Neural cell (in vitro differentiated cells): Measurements from ENCODE around the gene PDS5A. TPM values are rescaled to one million over a fixed set of nuclear protein-coding genes. Genes with fewer than 3 reads are reported as not detected.

Experiments
- H2AFZ ChIP-seq: fragments of 200-600, 300-800 bp; sonication (generic), shearing (Covaris generic); 2 replicates; pipeline ENCODE4 v1.6.0; 2014; ENCODE audit warnings: low read depth, mild to moderate bottlenecking, antibody characterized with exemption, low read length, moderate library complexity
- H3F3A ChIP-seq: fragments of 200-600 bp; shearing (Covaris generic); 2 replicates; pipeline ENCODE4 v1.6.1; 2016; ENCODE audit warnings: mild to moderate bottlenecking, moderate library complexity, mixed read lengths, antibody characterized with exemption, low read length; ENCODE audit not compliant: insufficient read depth, poor library complexity, severe bottlenecking
- H3K27ac ChIP-seq: fragments of 200-600, 300-800 bp; sonication (generic), shearing (Covaris generic); 2 replicates; pipeline ENCODE4 v1.5.1; 2014; ENCODE audit warnings: mild to moderate bottlenecking, low read length, moderate library complexity
- H3K27me3 ChIP-seq: fragments of 300-800, 200-600 bp; sonication (generic), shearing (Covaris generic); 2 replicates; pipeline ENCODE4 v1.6.0; 2014; ENCODE audit warnings: mild to moderate bottlenecking, low read depth, low read length, moderate library complexity; ENCODE audit not compliant: insufficient read depth
- H3K36me3 ChIP-seq: fragments of 300-800, 200-600 bp; sonication (generic), shearing (Covaris generic); 2 replicates; pipeline ENCODE4 v1.5.1; 2014; ENCODE audit warnings: mild to moderate bottlenecking, antibody characterized with exemption, low read length, moderate library complexity; ENCODE audit not compliant: insufficient read depth
- H3K4me2 ChIP-seq: fragments of 300-800, 200-600 bp; sonication (generic), shearing (Covaris generic); 2 replicates; pipeline ENCODE4 v1.6.0; 2014; ENCODE audit warnings: mild to moderate bottlenecking, low read length
- H3K4me3 ChIP-seq: fragments of 300-800, 200-600 bp; sonication (generic), shearing (Covaris generic); 2 replicates; pipeline ENCODE4 v1.5.1; 2014; ENCODE audit warnings: mild to moderate bottlenecking, low read length, moderate library complexity
- H3K79me2 ChIP-seq: fragments of 200-600 bp; shearing (Covaris generic); replicated peaks from 2 replicates; pipeline ENCODE4 v1.6.0; 2014; ENCODE audit warnings: mild to moderate bottlenecking, low read length, moderate library complexity; ENCODE audit not compliant: insufficient read depth
- H3K9ac ChIP-seq: fragments of 300-800, 200-600 bp; sonication (generic), shearing (Covaris generic); 2 replicates; pipeline ENCODE4 v1.6.1; 2016; ENCODE audit warnings: mild to moderate bottlenecking, low read length, mixed read lengths
- H3K9me2 ChIP-seq: fragments of 200-600 bp; shearing (Covaris generic); 2 replicates; pipeline ENCODE4 v1.6.1; 2016; ENCODE audit warnings: mild to moderate bottlenecking, low read length, mixed read lengths; ENCODE audit not compliant: insufficient read depth
- H3K9me3 ChIP-seq: fragments of 200-600, 300-800 bp; sonication (generic), shearing (Covaris generic); 2 replicates; pipeline ENCODE4 v1.6.1; 2016; ENCODE audit warnings: mild to moderate bottlenecking, mixed run types, low read length, moderate library complexity, mixed read lengths
- H4K20me1 ChIP-seq: fragments of 200-600 bp; shearing (Covaris generic); 2 replicates; pipeline ENCODE4 v1.6.1; 2016; ENCODE audit warnings: mild to moderate bottlenecking, mixed run types; ENCODE audit not compliant: insufficient read depth
- EP300 ChIP-seq: fragments of 450-650 bp; conservative IDR thresholded peaks from 2 replicates; pipeline ENCODE4 v1.6.1; 2014; ENCODE audit warnings: antibody characterized with exemption, mild to moderate bottlenecking, moderate library complexity; ENCODE audit not compliant: poor library complexity, severe bottlenecking
- EZH2 ChIP-seq: fragments of 200-600, 300-800 bp; shearing (Covaris generic), sonication (generic); IDR thresholded peaks from 2 replicates; pipeline ENCODE4 v1.6.1; 2014; ENCODE audit warnings: antibody characterized with exemption, low read length, borderline replicate concordance, mild to moderate bottlenecking; ENCODE audit not compliant: insufficient read depth, poor library complexity, severe bottlenecking
- MXI1 ChIP-seq: fragments of 450-650 bp; conservative IDR thresholded peaks from 2 replicates; pipeline ENCODE4 v1.6.1; 2014; ENCODE audit warnings: antibody characterized with exemption, mild to moderate bottlenecking; ENCODE audit not compliant: poor library complexity, severe bottlenecking
- POLR2AphosphoS5 ChIP-seq: IDR thresholded peaks from 2 replicates; pipeline ENCODE4 v1.6.1; 2012
- RAD21 ChIP-seq: fragments of 450-650 bp; conservative IDR thresholded peaks from 2 replicates; pipeline ENCODE4 v1.6.1; 2014; ENCODE audit warnings: antibody characterized with exemption, mild to moderate bottlenecking, moderate library complexity
- SMC3 ChIP-seq: fragments of 450-650 bp; conservative IDR thresholded peaks from 2 replicates; pipeline ENCODE4 v1.6.1; 2014; ENCODE audit warnings: antibody characterized with exemption, mild to moderate bottlenecking, moderate library complexity; ENCODE audit not compliant: poor library complexity
- TAF1 ChIP-seq: IDR thresholded peaks from 2 replicates; pipeline ENCODE4 v1.6.1; 2012; ENCODE audit warnings: low read depth
- polyA plus RNA-seq: library from polyadenylated mRNA; depleted of rRNA; stranded (reverse); fragments of >200 nt; gene quantifications from 2 replicates; pipeline ENCODE4 v1.2.3, GENCODE V29; 2014
- TF ChIP-seq, protein P1 (sequence below): IDR thresholded peaks from 2 replicates; pipeline ENCODE4 v1.6.1; 2012; ENCODE audit warnings: borderline replicate concordance
- TF ChIP-seq, protein P2 (sequence below): fragments of 450-650 bp; IDR thresholded peaks from 2 replicates; pipeline ENCODE4 v1.5.1; 2014; ENCODE audit warnings: antibody characterized with exemption, mild to moderate bottlenecking, moderate library complexity; ENCODE audit not compliant: poor library complexity, severe bottlenecking

PDS5A gene
- polyA plus RNA-seq, 1 donor from 2014 or later = 46.3 TPM

DNA sequence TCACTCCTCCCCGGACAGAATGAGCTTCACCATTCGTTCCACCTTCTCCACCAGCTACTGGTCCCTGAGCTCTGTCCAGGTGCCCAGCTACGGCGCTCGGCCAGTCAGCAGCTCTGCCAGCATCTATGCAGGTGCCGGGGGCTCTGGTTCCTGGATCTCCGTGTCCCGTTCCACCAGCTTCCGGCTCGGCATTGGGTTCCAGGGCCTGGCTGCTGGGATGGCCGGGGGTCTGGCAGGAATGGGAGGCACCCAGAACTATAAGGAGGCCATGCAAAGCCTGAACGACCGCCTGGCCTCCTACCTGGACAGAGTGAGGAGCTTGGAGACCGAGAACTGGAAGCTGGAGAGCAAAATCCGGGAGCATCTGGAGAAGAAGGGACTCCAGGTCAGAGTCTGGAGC, 42.5 kb upstream of the PDS5A start:
- H2AFZ ChIP-seq = no peak overlapping the region
- H3K9ac ChIP-seq = no peak overlapping the region
- H3K79me2 ChIP-seq = no peaks in the 10 kb centered on the region
- H3K4me2 ChIP-seq = no peak overlapping the region
- TF ChIP-seq TAF1 (no peak), SMC3 (no peak), MXI1 (no peak), EP300 (no peak), EZH2 (no peak), POLR2AphosphoS5 (no peak), RAD21 (no peak)
- TF ChIP-seq, protein P1, sequence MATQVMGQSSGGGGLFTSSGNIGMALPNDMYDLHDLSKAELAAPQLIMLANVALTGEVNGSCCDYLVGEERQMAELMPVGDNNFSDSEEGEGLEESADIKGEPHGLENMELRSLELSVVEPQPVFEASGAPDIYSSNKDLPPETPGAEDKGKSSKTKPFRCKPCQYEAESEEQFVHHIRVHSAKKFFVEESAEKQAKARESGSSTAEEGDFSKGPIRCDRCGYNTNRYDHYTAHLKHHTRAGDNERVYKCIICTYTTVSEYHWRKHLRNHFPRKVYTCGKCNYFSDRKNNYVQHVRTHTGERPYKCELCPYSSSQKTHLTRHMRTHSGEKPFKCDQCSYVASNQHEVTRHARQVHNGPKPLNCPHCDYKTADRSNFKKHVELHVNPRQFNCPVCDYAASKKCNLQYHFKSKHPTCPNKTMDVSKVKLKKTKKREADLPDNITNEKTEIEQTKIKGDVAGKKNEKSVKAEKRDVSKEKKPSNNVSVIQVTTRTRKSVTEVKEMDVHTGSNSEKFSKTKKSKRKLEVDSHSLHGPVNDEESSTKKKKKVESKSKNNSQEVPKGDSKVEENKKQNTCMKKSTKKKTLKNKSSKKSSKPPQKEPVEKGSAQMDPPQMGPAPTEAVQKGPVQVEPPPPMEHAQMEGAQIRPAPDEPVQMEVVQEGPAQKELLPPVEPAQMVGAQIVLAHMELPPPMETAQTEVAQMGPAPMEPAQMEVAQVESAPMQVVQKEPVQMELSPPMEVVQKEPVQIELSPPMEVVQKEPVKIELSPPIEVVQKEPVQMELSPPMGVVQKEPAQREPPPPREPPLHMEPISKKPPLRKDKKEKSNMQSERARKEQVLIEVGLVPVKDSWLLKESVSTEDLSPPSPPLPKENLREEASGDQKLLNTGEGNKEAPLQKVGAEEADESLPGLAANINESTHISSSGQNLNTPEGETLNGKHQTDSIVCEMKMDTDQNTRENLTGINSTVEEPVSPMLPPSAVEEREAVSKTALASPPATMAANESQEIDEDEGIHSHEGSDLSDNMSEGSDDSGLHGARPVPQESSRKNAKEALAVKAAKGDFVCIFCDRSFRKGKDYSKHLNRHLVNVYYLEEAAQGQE = no peak
- TF ChIP-seq, protein P2, sequence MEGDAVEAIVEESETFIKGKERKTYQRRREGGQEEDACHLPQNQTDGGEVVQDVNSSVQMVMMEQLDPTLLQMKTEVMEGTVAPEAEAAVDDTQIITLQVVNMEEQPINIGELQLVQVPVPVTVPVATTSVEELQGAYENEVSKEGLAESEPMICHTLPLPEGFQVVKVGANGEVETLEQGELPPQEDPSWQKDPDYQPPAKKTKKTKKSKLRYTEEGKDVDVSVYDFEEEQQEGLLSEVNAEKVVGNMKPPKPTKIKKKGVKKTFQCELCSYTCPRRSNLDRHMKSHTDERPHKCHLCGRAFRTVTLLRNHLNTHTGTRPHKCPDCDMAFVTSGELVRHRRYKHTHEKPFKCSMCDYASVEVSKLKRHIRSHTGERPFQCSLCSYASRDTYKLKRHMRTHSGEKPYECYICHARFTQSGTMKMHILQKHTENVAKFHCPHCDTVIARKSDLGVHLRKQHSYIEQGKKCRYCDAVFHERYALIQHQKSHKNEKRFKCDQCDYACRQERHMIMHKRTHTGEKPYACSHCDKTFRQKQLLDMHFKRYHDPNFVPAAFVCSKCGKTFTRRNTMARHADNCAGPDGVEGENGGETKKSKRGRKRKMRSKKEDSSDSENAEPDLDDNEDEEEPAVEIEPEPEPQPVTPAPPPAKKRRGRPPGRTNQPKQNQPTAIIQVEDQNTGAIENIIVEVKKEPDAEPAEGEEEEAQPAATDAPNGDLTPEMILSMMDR = no peak
- H3K27ac ChIP-seq = no peak overlapping the region
- no peaks in the 10 kb centered on the region for H3K27me3 ChIP-seq
- H3K36me3 ChIP-seq = no peaks in the 10 kb centered on the region
- H4K20me1 ChIP-seq = no peaks in the 10 kb centered on the region
- H3K9me2 ChIP-seq = no peaks in the 10 kb centered on the region
- no peak overlapping the region for H3K4me3 ChIP-seq
- H3F3A ChIP-seq = no peaks in the 10 kb centered on the region
- H3K9me3 ChIP-seq = no peaks in the 10 kb centered on the region

DNA sequence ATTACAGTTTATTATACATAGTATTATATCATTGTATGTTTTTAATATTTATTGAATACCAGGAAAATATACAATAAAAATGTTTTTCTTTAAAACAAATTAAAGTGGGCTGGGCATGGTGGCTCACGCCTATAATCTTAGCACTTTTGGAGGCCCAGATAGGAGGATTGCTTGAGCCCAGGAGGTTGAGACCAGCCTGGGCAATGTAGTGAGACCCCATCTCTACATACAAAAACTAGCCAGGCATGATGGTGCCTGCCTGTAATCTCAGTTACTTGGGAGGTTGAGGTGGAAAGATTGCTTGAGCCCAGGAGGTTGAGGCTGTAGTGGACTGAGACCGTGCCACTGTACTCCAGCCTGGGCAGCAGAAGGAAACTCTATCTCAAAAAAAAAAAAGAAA, 38.3 kb upstream of the PDS5A start:
- no peak for TF ChIP-seq EZH2
- TF ChIP-seq TAF1 = no peak
- TF ChIP-seq, protein P2 = no peak
- no peak for TF ChIP-seq MXI1
- no peak for TF ChIP-seq POLR2AphosphoS5
- TF ChIP-seq, protein P1 = no peak
- no peak for TF ChIP-seq SMC3
- TF ChIP-seq RAD21 = no peak
- TF ChIP-seq EP300 = no peak
- no peak overlapping the region for H3K4me2 ChIP-seq

More for the DNA sequence above, 38.3 kb upstream of the PDS5A start:
- H3K9me2 ChIP-seq = no peaks in the 10 kb centered on the region
- no peak overlapping the region for H3K9ac ChIP-seq
- H4K20me1 ChIP-seq = no peaks in the 10 kb centered on the region
- no peak overlapping the region for H3K4me3 ChIP-seq
- no peaks in the 10 kb centered on the region for H3F3A ChIP-seq
- H2AFZ ChIP-seq = no peak overlapping the region
- H3K36me3 ChIP-seq = no peaks in the 10 kb centered on the region
- H3K9me3 ChIP-seq = no peaks in the 10 kb centered on the region
- H3K79me2 ChIP-seq = no peaks in the 10 kb centered on the region
- no peak overlapping the region for H3K27ac ChIP-seq
- H3K27me3 ChIP-seq = no peaks in the 10 kb centered on the region
